Upper lobe of right lung (tissue), 1 donor: ENCODE data around the gene EML1. TPM values are rescaled to one million over a fixed set of nuclear protein-coding genes. Genes with fewer than 3 reads are reported as not detected.

Experiments used
- ATAC-seq: fragments of 200-7000 bp; cut with Tn5 transposase; one replicate; pipeline ENCODE4 v1.9.1; 2020; ENCODE audit warnings: mild to moderate bottlenecking, moderate library complexity
- DNase-seq: peaks from one replicate; pipeline ENCODE4 v3.0.0-alpha.2; 2020
- H3K27ac ChIP-seq: fragments of 200-600 bp; one replicate; pipeline ENCODE4 v1.8.0; 2022
- H3K27me3 ChIP-seq: fragments of 200-600 bp; one replicate; pipeline ENCODE4 v1.8.0; 2022; ENCODE audit warnings: mild to moderate bottlenecking
- H3K36me3 ChIP-seq: fragments of 200-600 bp; one replicate; pipeline ENCODE4 v1.8.0; 2022
- H3K4me1 ChIP-seq: fragments of 200-600 bp; one replicate; pipeline ENCODE4 v1.8.0; 2022
- H3K4me3 ChIP-seq: fragments of 200-600 bp; one replicate; pipeline ENCODE4 v1.8.0; 2022; ENCODE audit warnings: mild to moderate bottlenecking
- H3K9me3 ChIP-seq: fragments of 200-600 bp; one replicate; pipeline ENCODE4 v1.8.0; 2022
- intact Hi-C: fragments of 100-400 bp; cut with DNase I; formaldehyde crosslinking; loops from one replicate; pipeline ENCODE4 v1.11.0; 2022
- total RNA-seq: library from RNA; stranded (reverse); fragmentation: NEBNext Ultra II Directional; extraction: Animal tissue kit (Norgen Biotek cat#: 25700); gene quantifications from one replicate; pipeline ENCODE4 v1.2.1, GENCODE V29; 2021
- TF ChIP-seq, protein P1 (sequence below): fragments of 200-600 bp; IDR thresholded peaks from one replicate; pipeline ENCODE4 v1.8.0; 2022; ENCODE audit warnings: antibody characterized with exemption
- donor health status: DM: no; HTN: yes; CAD: no; lungs with severe emphysema.

Gene EML1
- total RNA-seq, 1 donor from 2014 or later = 42.2 TPM

DNA sequence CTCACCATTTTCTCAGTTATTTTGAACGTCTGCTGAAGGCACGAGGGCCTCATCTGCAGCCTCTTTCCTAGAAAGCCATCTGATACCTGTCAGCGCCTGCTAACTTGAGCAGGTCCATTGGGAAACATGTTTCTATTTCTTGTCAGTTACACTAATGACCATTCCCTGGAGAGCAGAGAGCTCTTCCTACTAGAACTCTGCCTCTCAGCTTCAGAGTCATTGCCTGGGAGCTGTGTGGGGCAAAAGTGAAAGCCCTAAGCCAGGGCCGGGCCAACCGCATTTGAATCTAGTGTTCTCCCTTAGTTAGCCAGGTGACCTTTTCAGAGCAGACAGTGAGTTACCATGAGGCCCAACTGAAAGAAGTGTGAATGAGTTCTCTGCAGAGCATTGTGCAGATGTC lies 135.8 kb downstream of the EML1 start:
- Histone ChIP-seq H3K9me3 (no peaks in the 10 kb centered on the region), H3K36me3 (no peaks in the 10 kb centered on the region), H3K27ac (no peak overlapping the region), H3K4me1 (no peaks in the 10 kb centered on the region), H3K27me3 (no peaks in the 10 kb centered on the region), H3K4me3 (no peak overlapping the region)
- ATAC-seq (no peak), DNase-seq (no peak)
- TF ChIP-seq, protein P1, sequence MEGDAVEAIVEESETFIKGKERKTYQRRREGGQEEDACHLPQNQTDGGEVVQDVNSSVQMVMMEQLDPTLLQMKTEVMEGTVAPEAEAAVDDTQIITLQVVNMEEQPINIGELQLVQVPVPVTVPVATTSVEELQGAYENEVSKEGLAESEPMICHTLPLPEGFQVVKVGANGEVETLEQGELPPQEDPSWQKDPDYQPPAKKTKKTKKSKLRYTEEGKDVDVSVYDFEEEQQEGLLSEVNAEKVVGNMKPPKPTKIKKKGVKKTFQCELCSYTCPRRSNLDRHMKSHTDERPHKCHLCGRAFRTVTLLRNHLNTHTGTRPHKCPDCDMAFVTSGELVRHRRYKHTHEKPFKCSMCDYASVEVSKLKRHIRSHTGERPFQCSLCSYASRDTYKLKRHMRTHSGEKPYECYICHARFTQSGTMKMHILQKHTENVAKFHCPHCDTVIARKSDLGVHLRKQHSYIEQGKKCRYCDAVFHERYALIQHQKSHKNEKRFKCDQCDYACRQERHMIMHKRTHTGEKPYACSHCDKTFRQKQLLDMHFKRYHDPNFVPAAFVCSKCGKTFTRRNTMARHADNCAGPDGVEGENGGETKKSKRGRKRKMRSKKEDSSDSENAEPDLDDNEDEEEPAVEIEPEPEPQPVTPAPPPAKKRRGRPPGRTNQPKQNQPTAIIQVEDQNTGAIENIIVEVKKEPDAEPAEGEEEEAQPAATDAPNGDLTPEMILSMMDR = no peak
- intact Hi-C loops = no loop called here

DNA sequence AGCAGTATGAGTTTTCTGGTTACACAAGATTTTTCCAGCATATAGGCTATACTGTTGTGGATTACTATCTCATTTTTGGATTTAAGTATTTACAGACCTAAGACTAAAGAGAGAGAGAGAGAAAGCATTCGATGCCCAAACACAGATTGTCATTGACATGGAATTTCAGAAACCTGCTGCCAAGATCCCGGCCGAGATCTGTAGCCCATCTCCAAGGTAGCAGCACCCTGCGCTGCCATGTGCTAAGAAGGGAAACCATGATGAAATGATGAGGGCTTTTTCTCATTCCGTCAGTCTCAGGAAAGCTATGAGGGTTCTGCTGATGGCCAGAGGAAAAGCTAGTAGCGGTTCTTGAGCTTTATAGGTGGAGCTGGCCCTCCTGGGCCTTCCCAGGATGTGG lies 136.4 kb downstream of the EML1 start:
- TF ChIP-seq, protein P1 = no peak
- DNase-seq (no peak), ATAC-seq (no peak)
- no peak overlapping the region for H3K4me3 ChIP-seq
- H3K36me3 ChIP-seq = no peaks in the 10 kb centered on the region
- no peaks in the 10 kb centered on the region for H3K9me3 ChIP-seq
- H3K4me1 ChIP-seq = no peaks in the 10 kb centered on the region
- intact Hi-C loops = no loop called here
- H3K27me3 ChIP-seq = no peaks in the 10 kb centered on the region
- H3K27ac ChIP-seq = no peak overlapping the region

DNA sequence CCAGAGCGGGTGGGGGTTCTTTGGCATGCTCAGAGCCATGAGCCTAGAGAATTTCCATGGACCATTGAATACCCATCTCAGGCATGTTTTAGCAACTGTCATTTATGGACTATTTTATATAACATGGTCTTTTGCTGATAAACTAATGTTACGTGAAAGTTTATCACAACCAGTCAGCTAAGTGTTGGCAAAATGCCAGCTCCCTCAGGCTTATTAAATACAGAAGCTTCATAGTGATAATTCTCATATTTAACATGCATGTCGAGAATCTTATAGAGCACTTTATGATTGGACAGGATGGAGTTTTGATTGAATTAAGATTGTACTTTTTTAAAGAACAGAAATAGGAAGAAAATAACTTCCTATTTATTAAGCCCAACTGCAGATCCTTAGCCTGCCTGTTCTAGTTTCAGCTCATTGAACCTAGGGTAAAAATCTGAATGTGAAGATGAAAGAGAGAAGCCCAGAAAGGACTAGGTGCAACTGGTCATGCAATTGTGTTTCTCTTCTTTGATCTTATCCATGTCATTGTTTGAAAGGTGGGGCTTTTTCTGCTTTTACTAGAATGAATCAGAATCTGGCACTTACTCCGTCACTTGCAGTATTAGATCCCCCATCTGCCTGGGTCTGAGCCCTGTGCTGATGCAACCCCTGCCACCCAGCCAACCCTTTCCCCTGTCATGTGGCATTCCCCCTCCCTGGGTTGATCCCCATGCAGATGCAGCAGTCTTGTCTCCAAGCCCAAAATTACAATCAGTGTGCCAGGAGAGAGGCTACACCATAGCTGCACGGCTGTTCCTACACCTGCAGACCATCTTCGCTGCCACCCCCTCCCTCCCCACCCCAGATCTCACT lies 137.4 kb downstream of the EML1 start:
- DNase-seq (no peak), ATAC-seq (no peak)
- intact Hi-C loops = no loop called here
- Histone ChIP-seq H3K27ac (no peak overlapping the region), H3K27me3 (no peaks in the 10 kb centered on the region), H3K9me3 (no peaks in the 10 kb centered on the region), H3K4me3 (no peak overlapping the region), H3K36me3 (no peaks in the 10 kb centered on the region), H3K4me1 (no peaks in the 10 kb centered on the region)
- TF ChIP-seq, protein P1 = no peak

DNA sequence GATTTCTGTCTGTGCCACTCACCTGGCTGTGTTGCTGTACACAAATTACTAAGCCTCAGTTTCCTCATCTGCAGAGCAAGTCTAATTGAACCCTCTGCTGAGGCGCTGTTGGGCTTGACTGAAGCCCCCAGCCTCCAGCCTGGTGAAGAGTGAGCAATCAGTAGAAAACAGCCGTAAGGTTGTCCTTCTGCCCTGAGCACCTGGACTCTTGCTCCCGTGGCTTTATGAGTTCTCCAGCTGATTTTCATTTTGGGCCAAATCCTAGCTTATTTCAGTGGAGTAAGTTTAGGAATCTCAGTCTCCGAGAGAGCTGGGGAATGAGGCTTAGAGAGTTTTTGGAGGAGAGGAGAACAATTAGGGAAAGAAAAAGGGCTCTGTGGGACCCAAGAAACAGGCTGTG lies 138.1 kb downstream of the EML1 start:
- Histone ChIP-seq H3K4me1 (no peaks in the 10 kb centered on the region), H3K27me3 (no peaks in the 10 kb centered on the region), H3K36me3 (peaks cover 3% of the 10 kb centered on the region), H3K9me3 (no peaks in the 10 kb centered on the region), H3K4me3 (no peak overlapping the region), H3K27ac (no peak overlapping the region)
- TF ChIP-seq, protein P1 = no peak
- intact Hi-C loops = no loop called here
- DNase-seq (no peak), ATAC-seq (no peak)

DNA sequence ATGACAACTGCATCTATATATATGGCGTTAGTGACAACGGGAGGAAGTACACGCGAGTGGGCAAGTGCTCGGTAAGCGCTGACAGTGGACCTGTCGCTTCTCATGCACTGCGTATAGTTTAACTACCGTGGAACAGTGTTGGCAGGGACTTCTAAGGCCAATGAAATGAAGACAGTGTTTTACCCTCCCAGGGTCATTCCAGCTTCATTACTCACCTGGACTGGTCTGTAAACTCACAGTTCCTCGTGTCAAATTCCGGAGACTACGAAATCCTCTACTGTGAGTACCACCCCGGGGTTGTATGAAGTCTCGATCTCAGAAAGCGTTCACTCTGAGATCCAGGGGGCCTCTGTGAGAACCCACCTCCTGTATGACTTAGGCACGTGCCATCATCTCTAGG lies 142.8 kb downstream of the EML1 start:
- H3K36me3 ChIP-seq = peaks cover 25% of the 10 kb centered on the region
- TF ChIP-seq, protein P1 = no peak
- no peaks in the 10 kb centered on the region for H3K4me1 ChIP-seq
- no peaks in the 10 kb centered on the region for H3K9me3 ChIP-seq
- H3K4me3 ChIP-seq = no peak overlapping the region
- intact Hi-C loops = no loop called here
- DNase-seq = no peak
- no peaks in the 10 kb centered on the region for H3K27me3 ChIP-seq
- no peak overlapping the region for H3K27ac ChIP-seq
- ATAC-seq = no peak
